ENCODE results near the gene GRN.

Gene GRN

DNA sequence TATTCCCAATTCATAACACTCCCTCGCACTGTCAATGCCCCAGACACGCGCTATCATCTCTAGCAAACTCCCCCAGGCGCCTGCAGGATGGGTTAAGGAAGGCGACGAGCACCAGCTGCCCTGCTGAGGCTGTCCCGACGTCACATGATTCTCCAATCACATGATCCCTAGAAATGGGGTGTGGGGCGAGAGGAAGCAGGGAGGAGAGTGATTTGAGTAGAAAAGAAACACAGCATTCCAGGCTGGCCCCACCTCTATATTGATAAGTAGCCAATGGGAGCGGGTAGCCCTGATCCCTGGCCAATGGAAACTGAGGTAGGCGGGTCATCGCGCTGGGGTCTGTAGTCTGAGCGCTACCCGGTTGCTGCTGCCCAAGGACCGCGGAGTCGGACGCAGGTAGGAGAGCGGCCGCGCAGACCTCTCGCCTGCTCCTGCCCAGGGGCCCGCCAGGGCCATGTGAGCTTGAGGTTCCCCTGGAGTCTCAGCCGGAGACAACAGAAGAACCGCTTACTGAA is at the start of gene GRN:
Gene GRN, plus strand, starts transcription at position 364 of the 515 bp plus-strand sequence. CDS start 3,863 bp downstream, outside the sequence.
- DNase-seq: peak; percentile 74

DNA sequence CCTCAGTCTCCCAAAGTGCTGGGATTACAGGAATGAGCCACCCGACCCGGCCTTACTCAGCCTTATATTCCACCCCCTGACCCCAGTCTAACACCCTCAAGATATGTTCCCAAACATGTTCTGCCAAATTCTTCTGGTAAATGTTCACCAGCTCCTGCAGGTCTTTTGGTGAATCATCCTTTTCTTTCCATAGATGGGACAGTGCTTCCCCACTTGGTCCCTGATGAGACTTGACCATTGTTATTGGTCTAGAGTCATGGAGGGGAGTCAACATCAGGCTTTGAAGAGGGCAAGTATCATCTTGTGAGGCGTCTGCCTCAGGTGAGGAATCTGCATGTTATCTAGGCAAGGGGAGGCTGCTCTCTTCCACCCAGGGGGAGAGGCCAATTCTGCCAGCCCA is 47.1 kb upstream of the GRN start:
- no peak for DNase-seq

DNA sequence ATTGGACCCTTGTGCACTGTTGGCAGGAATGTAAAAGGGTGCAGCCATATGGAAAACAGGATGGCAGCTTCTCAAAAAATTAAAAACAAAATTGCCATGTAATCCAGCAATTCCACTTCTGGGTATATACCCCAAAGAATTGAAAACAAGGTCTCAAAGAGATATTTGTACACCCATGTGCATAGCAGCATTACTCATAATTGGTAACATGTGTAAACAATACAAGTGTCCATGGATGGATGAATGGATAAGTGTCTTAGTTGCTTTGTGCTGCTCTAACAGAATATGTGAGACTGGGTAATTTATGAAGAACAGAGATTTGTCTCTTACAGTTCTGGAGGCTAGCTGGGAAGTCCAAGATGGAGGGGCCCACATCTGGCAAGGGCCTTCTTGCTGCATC is 40.5 kb upstream of the GRN start:
- DNase-seq: no peak

DNA sequence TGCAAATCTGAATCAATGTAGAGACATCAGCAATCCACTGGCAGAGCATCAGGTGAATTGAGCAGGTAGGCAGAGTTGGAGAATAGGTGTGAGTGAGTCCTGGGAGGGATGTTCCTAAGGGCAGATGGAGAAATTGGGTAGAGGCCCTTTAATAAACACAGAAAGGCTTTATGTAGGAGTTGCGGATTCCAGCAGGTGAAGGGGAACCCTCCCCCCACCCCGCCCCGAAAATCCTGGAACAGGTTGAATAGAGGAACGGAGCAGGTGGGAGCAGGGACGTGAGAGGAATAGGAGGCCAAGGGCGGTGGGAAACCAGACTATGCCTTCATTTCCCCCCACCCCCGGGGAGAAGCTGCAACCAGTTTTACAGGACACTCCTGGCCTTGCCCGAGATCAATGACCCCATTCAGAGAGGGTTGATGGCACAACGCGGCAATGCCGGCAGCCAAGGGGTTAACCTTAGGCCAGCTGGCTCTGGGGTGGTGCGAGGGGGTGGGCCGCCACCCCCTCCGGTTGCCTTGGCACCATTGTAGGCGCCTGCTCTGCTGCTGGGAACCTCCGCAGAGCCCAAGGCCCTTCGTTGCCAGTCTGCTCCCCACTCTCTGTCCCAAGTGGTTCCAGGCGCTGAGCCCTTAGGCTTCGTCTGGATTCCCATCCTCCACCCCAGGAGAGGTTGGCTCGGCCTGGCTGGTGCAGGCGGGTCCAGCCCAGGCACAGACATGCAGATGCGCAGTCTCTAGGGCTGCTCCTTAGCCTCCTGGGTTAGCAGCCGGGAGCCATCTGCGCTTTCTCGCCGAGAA is 37.5 kb upstream of the GRN start:
- no peak for DNase-seq

DNA sequence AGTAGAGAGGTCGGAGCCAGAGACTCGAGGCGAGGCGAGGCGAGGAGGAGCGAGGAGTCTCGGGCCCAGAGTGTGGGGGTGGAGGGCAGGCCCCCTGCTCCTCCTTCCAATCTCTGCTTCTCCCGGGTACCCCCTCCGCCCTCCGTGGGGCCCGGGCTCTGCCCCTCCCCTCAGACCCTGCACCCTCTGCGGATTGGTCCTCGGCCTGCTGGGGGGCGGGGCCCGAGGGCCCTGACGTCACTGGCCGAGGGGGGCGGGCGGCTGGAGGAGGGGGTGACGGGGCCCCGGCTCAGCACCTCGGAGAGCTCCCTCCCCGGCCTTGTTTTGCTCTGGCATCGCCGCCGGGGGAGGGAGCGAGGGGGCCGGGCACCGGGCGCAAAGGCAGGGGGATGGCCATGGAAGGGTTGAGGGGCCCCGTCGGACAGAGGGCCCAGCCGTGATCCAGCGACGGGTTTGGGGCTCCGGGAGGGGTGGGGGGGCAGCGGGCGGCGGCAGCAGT is 36.7 kb upstream of the GRN start, which contains the start of gene RUNDC3A:
Gene RUNDC3A, plus strand, starts transcription at position 282 of the 499 bp plus-strand sequence. CDS start 232 bp downstream, outside the sequence.
- peak; percentile 78 for DNase-seq

DNA sequence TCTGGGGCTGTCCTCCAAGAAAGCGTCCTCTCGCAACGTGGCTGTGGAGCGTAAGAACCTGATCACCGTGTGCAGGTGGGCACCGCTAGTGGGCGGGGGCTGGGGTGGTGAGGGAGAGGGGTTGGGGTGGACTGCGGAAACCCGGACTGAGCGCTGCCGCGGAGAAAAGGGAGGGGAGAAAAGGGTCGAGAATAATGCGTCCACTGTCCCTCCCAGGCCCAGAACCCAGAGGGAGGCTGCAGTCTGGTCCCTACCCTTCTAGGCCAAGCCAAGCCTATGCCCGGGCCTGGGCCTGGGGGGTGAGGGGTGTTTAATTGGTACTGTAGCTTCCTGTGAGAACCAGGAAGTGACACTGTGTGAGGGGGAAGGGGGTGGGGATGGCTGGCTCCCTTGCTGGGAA is 36.2 kb upstream of the GRN start:
- no peak for DNase-seq

DNA sequence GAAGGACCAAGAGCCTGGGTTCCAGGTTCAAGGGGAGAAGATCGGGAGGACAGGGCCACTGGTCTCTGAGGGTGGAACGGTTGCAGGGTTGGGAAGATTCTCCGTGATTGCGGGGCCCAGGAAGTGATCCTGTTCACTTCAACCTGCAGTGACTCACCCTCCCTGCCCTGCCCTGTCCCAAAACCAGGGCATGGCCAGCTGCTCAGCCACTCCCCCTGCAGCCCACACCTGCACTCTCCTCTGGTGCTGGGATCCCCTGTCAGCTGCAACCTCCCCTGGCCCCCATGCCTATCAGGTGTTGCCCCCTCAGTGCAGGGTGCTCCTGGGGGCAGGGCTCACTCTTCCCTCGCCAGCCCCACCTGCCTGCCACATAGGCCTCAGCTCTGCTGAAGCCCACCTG is 35.6 kb upstream of the GRN start:
- no peak for DNase-seq

DNA sequence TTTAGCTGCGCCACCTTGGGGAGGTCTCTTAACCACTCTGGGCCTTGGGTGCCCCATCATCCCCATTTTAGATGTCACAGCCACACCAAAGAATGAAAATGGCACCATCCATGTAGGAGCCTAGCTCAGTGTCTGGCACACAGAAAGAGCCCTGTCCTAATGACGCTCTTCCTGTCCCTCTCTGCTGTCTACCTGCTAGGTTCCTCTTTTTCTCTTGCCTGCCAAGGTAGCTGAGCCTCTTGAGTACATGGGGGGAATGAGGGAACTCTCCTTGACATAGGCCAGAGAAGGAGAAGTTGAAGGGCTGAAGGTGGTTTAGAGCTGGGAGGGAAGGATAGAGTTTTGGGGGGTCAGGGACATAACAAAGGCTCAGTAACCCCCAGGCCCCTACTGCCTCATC is 34.9 kb upstream of the GRN start:
- no peak for DNase-seq

DNA sequence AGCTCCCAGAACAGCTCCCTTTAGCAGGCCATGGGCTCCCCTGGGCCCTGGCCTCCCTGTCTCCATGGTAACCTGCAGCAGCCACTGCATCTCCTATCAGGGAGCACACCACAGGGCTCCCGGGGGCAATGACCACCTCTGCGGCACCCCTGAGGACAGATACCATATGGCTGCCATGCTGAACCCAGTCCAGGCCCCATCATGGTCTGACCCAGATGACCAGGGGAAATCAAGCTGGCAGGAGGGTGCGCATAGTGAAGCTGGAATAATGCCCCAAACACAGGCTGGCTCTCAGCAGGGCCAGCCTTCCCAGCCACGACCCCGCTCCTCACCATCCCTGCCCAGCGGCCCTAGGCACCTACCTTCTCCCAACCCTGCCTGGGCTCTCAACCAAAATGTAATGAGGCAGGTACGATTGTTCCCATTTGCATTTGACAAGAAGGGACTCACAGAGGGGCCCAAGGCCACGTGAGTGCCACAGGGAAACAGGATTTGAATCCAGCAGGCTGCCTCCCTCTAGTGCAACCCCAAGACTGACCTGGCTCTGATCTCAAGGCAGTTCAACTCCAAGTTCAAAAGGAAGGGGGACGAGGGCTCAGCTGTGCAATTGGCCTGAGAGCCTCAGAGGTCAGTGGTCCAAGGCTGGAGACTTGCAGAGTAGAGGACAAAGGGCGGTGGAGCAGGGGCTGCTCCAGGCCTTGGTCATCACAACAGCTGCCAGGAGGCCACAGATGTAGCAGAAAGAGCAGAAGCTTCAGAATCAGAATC is 34.3 kb upstream of the GRN start:
- no peak for DNase-seq

DNA sequence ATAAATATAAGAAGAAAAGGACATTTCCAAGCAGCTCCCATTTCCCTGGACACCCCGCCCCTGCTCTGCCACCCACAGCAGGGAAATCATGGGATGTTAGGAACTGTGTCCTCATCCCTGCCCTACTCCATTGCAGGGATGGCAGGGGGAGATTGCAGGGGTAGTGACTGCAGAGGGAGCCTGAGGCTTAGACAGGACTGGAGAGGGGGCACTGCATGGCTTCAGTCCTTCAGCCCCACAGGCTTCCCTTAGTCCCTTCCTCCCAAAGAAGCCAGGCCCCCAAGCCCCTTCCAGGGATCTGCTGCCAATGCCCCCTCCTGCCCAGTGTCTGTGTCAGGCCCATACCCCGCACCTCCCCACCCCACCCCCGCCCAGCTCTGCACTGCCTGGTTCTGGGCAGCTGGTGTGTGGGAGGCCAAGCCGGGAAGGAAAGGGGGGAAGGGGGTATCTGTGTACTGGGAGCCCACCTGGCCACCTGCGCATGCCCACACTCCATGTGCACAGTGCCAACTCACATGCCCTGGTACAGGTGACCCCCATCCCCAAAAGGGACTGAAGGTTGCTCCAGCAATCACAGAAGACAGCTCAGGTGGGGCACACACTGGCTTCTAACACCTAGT is 33.4 kb upstream of the GRN start:
- no peak for DNase-seq

DNA sequence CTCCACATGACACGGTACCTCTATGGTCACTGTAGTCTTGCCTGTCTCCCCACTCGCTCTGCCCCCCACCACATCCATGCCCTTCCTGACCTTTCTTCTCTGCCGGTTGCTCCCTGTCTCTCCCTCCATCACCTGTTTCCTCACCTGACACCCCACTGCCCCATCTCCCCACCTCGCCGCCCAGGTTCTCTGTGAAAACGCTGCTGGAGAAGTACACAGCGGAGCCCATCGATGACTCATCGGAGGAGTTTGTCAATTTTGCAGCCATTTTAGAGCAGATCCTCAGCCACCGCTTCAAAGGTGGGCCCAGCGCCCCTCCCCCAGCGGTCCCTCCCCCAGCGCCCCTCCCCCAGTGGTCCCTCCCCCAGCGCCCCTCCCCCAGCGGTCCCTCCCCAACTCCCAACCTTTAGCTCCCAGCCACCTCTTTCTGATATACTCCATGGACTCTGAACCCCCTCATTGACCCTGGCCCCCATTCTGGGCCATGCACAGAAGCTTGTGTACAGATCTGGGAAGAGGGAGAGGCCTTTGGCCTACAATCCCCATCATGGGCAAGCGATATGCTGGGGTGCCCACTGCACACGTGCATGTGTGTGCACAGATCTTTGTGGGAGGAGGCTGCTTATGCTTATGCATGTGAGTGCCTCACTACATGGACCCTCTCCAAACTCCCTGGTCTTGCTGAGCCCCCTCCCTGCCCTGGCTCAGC is 32.6 kb upstream of the GRN start:
- DNase-seq: no peak

DNA sequence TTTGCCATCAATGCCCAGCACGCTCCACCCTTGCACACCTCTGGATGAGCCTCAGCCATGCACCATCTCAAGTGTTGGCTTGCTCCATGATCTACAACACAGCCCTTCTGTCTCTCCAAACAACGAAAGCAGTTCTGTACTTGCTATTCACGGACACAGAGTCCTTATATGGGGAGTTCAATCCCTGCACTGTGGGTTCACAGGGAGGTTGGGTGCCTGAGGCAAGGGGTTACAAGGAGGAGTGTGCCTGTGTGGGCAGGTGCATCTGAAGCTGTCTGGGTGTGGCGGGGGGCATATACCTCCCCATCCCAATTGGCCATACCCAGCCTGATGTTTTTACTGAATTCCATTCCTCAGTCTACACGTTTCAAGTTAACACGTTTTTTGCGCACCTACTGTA is 31.1 kb upstream of the GRN start:
- DNase-seq: no peak

DNA sequence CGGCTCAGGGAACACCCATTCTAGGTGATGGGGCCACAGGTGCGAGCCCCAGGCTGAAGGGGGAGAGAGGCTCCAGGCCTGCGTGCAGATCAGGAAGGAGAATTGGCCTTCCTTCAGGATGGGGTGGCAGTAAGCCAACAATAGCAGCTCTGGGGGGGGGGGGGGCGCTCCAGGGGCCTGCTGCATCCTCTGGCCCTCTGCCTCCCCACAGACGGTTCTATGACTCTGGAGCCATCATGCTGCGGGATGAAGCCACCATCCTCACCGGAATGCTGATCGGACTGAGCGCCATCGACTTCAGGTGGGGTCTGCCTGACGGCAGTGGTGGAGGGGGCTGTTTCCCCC is 30.6 kb upstream of the GRN start:
- no peak for DNase-seq

DNA sequence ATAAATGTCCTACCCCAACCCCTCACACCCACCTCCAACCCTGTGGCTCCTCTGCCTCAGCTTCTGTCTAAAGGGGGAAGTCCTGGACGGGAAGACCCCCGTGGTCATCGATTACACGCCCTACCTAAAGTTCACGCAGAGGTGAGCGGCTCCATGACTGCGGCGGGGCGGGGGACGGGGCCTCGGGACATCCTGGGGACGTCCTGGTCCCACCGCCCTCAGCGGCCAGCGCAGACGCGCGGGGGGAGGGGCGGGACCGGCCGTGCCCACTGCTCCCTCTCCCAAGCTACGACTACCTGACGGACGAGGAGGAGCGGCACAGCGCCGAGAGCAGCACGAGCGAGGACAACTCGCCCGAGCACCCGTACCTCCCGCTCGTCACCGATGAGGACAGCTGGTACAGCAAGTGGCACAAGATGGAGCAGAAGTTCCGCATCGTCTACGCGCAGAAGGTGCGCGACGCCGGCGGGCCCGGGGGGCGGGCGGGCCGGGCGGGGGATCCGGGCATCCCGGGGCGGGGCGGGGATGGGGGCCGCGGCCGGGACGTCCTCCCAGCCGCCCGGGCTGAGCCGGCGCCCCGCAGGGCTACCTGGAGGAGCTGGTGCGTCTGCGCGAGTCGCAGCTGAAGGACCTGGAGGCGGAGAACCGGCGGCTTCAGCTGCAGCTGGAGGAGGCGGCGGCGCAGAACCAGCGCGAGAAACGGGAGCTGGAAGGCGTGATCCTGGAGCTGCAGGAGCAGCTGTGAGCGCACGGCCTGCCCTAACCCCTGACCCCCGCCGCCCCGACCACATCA is 30.0 kb upstream of the GRN start:
- DNase-seq: no peak

DNA sequence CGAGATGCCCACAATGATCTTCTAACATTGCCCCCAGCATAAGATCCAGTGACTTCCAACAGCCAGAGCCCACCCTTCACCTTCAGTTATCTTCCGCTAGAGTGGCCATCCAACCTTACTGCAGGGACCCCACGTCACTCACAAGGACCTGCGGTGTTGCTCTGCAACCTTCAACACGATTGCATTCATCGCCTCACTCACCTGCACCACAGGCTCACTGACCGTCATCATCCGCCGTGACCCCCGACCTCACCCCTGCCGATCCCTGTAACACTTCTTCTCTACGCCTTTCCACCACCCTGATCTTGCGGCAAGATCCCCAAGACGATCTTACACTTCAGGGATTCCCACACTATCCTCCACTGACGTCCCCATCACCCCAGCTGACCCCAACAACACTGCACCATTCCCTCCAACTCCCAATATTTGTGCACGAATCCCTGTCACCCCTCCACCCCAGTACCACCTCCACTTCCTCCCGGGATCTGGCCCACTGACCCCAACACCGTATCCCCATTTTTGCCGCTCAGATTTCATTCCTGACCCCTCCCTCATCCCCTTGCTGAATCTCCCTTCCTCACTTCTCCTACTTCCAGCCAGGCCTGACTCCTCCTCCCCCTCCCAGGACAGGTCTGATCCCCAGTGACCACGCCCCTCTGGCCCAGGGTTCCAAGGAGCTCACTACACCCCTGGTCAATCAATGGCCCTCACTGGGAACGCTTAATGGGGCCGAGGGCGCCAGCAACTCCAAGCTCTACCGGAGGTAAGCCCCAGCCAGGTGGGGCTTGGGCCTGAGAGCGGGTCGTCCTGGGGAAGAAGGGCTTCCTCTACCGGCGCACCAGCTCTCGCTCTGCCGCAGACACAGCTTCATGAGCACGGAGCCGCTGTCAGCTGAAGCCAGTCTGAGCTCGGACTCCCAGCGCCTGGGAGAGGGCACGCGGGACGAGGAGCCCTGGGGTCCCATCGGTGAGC is 29.1 kb upstream of the GRN start:
- no peak for DNase-seq

DNA sequence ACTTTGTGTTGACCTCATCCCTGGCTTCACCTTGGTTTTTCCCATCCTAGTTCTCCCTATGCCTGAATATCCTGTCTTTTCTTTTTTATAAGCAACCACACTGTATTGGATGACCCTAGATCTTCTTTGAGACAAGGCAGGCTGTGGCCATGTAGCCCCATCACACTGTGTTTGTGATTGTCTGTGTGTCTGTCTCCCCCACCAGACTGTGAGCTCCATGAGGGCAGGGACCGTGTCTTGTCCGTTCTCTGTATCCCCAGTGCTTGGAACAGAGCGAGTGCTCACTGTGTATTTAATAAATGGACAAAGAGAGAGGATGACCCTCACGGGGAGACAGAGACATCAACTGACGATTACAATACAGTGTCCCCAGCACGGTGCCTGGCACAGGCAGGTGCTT is 27.6 kb upstream of the GRN start:
- DNase-seq: no peak

DNA sequence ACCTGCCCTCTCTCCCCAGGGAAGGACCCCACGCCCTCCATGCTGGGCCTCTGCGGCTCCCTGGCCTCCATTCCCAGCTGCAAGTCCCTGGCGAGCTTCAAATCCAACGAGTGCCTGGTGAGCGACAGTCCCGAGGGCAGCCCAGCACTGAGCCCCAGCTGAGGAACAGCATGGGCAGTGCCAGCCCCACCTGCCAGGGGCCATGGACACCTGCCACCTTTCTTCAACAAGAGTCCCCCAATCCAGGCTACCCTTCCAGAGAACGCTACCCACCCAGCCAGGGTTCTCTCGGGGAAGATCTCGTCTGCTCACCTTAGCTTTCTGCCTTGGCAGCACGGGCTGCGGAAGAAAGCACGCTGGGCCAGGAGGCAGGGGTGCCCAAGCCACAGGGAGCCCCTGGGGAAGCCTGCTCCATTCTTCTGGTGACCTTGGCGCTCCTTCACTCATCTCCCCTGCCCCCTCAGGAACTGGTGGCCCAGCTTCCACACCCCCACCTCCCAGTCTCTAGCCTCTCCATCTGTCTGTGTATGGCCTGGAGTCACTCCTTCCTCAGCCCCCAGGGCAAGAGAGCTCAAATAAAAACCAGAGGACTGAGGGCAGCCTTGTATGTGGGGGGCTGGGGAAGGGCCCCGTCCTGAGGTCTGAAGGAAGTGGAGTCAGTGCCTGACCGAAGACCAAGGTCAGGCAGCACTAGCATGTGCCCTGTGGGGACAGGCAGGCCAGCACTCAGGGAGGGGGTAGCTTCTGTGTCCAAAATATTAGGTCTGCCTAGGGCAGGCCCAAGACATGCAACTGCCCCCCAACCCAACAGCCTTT is 26.8 kb upstream of the GRN start:
- DNase-seq: no peak

DNA sequence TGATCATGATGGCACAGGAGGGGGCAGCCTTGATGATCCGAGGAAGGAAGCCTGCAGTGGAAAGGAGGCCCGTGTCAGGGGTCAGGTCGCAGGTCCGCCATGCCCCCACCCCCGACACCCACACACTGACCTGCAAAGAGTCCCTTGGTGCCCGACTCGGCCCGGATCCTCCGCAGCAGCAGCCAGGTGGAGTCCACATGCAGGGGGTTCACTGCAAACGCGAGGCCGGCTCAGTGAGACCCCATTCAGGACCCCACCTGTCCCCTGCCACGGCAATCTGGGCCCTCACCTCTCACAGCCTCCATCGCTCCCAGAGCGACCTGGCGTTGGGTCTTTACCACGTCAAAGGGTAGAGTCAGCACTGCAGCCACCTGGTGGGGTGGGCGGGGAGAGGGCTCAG is 25.0 kb upstream of the GRN start:
- DNase-seq: no peak

DNA sequence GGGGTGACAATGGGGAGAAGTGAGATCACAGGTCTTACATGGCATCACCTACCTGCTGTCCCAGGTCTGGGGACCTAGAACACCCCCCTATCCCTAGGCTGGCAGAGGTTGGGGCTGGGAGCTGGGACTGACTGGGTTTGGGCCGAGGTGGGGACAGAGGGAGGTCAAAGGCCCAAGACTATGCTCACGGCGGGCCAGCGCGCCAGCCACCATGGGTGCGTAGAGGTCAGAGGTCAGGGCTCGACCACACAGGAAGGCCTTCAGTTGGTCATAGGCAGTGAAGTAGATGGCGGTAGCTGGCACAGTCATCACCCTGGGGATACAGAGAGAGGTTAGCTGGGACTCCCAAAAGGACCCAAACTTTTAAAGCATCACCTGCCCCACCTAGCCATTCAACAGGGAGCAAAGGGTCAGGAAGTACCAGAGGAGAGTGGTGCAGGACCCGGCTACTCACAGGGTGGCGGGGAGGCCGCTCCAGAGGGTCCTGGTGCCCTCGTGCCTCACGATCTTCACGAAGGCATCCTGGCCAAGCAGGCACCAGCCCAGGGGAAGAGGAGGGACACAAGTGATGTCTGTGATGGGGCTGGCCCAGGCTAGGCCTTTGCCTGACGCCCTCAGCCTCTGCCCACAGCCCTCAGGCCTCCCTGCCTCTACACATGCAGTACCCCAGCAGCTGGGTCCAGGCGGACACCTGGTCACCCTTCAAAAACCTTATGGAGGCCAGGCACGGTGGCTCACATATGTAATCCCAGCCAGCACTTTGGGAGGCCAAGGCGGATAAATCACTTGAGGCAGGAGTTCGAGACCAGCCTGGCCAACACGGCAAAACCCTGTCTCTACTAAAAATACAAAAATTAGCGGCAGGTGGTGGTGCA is 23.6 kb upstream of the GRN start:
- DNase-seq: no peak
